Kidney epithelial cell (primary cell): Measurements from ENCODE around the gene WRAP73. TPM values are rescaled to one million over a fixed set of nuclear protein-coding genes. Genes with fewer than 3 reads are reported as not detected.

Experiments
- DNase-seq: peaks from one replicate; pipeline ENCODE4 v3.0.0-alpha.2; 2010; ENCODE audit warnings: low read depth
- H3K27me3 ChIP-seq: 2 replicates; pipeline ENCODE4 v1.6.0; 2011; ENCODE audit warnings: low read length; ENCODE audit not compliant: control insufficient read depth, insufficient read depth
- H3K36me3 ChIP-seq: 2 replicates; pipeline ENCODE4 v1.5.1; 2011; ENCODE audit warnings: low read length; ENCODE audit not compliant: control insufficient read depth, insufficient read depth
- H3K4me3 ChIP-seq: 2 replicates; pipeline ENCODE4 v1.5.1; 2011; ENCODE audit warnings: low read depth, mild to moderate bottlenecking, control low read depth, low read length
- CTCF ChIP-seq: IDR thresholded peaks from 2 replicates; pipeline ENCODE4 v1.5.1; 2011; ENCODE audit warnings: mild to moderate bottlenecking, moderate library complexity, low read length, control low read depth, inconsistent platforms; ENCODE audit not compliant: insufficient read depth, poor library complexity, severe bottlenecking
- total RNA-seq: library from RNA; depleted of rRNA; stranded (reverse); fragments of >200 nt; gene quantifications from 2 replicates; pipeline ENCODE4 v1.2.3, GENCODE V29; 2015

Gene WRAP73
- total RNA-seq, 1 donor from 2014 or later, result 35.2 TPM

GRCh38 chr1:3668585-3669300 lies 18.8 kb upstream of the WRAP73 start:
- Histone ChIP-seq H3K27me3 (peaks cover 19% of the 10 kb centered on the region), H3K36me3 (no peaks in the 10 kb centered on the region), H3K4me3 (no peak overlapping the region)
- no peak for DNase-seq
- no peak for TF ChIP-seq CTCF

- no peaks in the 10 kb centered on the region for H3K36me3 ChIP-seq
- no peak for DNase-seq
- H3K27me3 ChIP-seq, result peaks cover 16% of the 10 kb centered on the region
- no peak overlapping the region for H3K4me3 ChIP-seq
- no peak for TF ChIP-seq CTCF
Measured at GRCh38 chr1:3668148-3668547, 18.2 kb upstream of the WRAP73 start.

GRCh38 chr1:3664700-3665375 lies 14.9 kb upstream of the WRAP73 start:
- DNase-seq, result no peak
- Histone ChIP-seq H3K27me3 (peaks cover 14% of the 10 kb centered on the region), H3K4me3 (no peak overlapping the region), H3K36me3 (no peaks in the 10 kb centered on the region)
- TF ChIP-seq CTCF, result no peak

GRCh38 chr1:3663999-3664699 lies 14.2 kb upstream of the WRAP73 start:
- no peak overlapping the region for H3K4me3 ChIP-seq
- TF ChIP-seq CTCF, result no peak
- peaks cover 9% of the 10 kb centered on the region for H3K27me3 ChIP-seq
- H3K36me3 ChIP-seq, result no peaks in the 10 kb centered on the region
- DNase-seq, result no peak

GRCh38 chr1:3662080-3662671 lies 12.3 kb upstream of the WRAP73 start:
- no peak for TF ChIP-seq CTCF
- peaks cover 8% of the 10 kb centered on the region for H3K27me3 ChIP-seq
- no peak for DNase-seq
- H3K4me3 ChIP-seq, result no peak overlapping the region
- H3K36me3 ChIP-seq, result no peaks in the 10 kb centered on the region
